Measurements from ENCODE around the gene NEK5.

The NEK5 gene

GRCh38 chr13:51999510-51999911 lies 129.4 kb downstream of the NEK5 start:
- DNase-seq = no peak
- Histone ChIP-seq H3K4me1 (no peaks in the 10 kb centered on the region), H3K4me3 (ENCODE audit: low read depth, low read length) (no peak overlapping the region), H3K36me3 (no peaks in the 10 kb centered on the region), H3K9me3 (no peaks in the 10 kb centered on the region), H3K27me3 (no peaks in the 10 kb centered on the region)
- no peak for TF ChIP-seq CTCF (IDR thresholded peaks at IDR 0.05; ENCODE audit: low read depth, low read length)

- Histone ChIP-seq H3K4me3 (ENCODE audit: low read depth, low read length) (no peak overlapping the region), H3K4me1 (no peaks in the 10 kb centered on the region), H3K27me3 (no peaks in the 10 kb centered on the region), H3K36me3 (no peaks in the 10 kb centered on the region), H3K9me3 (no peaks in the 10 kb centered on the region)
- no peak for TF ChIP-seq CTCF (IDR thresholded peaks at IDR 0.05; ENCODE audit: low read depth, low read length)
- no peak for DNase-seq
Observed at GRCh38 chr13:51998723-51999509, 130.0 kb downstream of the NEK5 start.

GRCh38 chr13:51997641-51998330 lies 131.1 kb downstream of the NEK5 start:
- H3K27me3 ChIP-seq = 0 out of 2 replicates have a peak, but pooled peaks cover 3% of the 10 kb centered on the region
- DNase-seq = no peak

GRCh38 chr13:51997186-51997585 lies 131.7 kb downstream of the NEK5 start:
- Histone ChIP-seq H3K4me1 (no peaks in the 10 kb centered on the region), H3K36me3 (no peaks in the 10 kb centered on the region), H3K4me3 (ENCODE audit: low read depth, low read length) (no peak overlapping the region), H3K27me3 (peaks cover 3% of the 10 kb centered on the region; the same call in 1 of the 2 replicates), H3K9me3 (no peaks in the 10 kb centered on the region)
- DNase-seq = no peak
- no peak for TF ChIP-seq CTCF (IDR thresholded peaks at IDR 0.05; ENCODE audit: low read depth, low read length)

More at GRCh38 chr13:51997641-51998330, 131.1 kb downstream of the NEK5 start:
- TF ChIP-seq CTCF (IDR thresholded peaks at IDR 0.05; ENCODE audit: low read depth, low read length) = no peak
- Histone ChIP-seq H3K4me3 (ENCODE audit: low read depth, low read length) (no peak overlapping the region), H3K4me1 (no peaks in the 10 kb centered on the region), H3K36me3 (no peaks in the 10 kb centered on the region), H3K9me3 (no peaks in the 10 kb centered on the region)

GRCh38 chr13:51996641-51997040 lies 132.2 kb downstream of the NEK5 start:
- Histone ChIP-seq H3K27me3 (peaks cover 3% of the 10 kb centered on the region; the same call in 1 of the 2 replicates), H3K9me3 (no peaks in the 10 kb centered on the region), H3K4me3 (ENCODE audit: low read depth, low read length) (no peak overlapping the region), H3K4me1 (no peaks in the 10 kb centered on the region), H3K36me3 (no peaks in the 10 kb centered on the region)
- no peak for TF ChIP-seq CTCF (IDR thresholded peaks at IDR 0.05; ENCODE audit: low read depth, low read length)
- DNase-seq = no peak

Measured in BE2C (cell line).